NCI-H187 treated with DMSO at 0.1 percent for 48 hours (cell line): ENCODE results near the gene RETNLB.

Experiments
- DNase-seq: peaks from one replicate; lab custom pipeline; 2025; lab: John Stamatoyannopoulos, UW

Gene RETNLB, protein sequence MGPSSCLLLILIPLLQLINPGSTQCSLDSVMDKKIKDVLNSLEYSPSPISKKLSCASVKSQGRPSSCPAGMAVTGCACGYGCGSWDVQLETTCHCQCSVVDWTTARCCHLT

DNA sequence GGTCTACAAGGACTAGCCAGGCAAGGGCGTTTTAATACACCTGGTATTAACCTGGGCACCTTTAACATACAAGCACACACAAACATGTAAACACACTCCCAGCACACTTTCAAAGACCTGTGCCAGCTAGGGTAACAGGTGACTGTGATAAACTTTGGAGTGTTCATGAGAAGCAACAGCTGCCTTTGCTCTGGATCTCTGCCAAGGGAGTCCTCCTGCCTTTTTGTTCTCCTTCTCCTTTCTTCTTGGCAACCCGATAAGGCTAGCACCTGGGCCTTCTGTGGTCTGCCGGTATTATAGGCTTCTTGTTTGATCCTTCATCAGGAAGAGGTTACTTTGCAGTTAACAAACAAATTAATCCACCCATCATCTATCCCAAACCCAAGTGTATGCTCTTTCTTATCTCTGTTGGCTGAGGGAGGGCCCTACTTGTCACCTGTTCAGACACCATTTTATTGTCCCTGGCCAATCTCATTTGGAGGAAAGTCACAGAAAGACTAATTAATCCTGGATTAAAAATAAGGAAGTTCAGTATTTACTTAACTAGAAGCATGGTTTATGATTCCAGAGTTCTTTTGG lies at the start of gene RETNLB:
Gene RETNLB, minus strand, starts transcription at position 7 of the 579 bp plus-strand sequence. CDS start 225 bp downstream, outside the sequence.
- DNase-seq = peak; percentile 58

DNA sequence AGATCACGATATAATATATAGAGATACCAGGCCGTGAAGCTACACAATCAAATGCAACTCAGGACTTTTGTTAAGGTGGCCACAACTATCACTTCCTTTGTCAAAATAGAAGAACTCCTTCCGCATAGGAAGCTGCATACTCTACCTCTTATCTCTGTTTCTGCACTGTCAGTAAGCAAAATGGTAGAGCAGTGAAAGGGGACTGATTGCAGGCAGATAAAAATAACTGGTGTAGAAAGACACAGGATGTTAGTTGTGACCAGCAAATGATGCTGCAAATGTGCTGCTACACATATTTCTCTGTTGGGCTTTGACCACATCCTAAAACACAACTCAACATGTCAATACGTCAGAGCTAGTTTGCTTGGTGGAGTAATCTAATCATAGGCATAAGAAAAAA lies 49.1 kb upstream of the RETNLB start:
- no peak for DNase-seq

DNA sequence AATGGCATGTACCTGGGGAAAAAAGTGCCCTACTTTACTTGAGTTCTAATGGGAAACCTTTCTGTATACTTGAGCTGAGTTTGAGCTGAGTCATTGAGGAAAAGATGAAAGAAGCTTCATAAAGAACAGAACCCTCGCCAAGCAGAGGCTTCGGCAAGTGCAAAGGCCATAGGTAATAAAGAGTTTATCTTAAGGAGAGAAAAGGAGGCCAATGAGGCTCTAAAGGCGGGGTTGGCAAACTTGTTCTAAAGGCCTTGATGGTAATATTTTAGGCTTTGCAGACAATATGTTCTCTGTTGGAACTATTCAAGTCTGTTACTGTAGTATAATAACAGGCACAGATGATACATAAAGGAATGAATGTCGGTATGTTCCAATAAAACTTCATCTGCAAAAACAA lies 47.8 kb upstream of the RETNLB start:
- no peak for DNase-seq

DNA sequence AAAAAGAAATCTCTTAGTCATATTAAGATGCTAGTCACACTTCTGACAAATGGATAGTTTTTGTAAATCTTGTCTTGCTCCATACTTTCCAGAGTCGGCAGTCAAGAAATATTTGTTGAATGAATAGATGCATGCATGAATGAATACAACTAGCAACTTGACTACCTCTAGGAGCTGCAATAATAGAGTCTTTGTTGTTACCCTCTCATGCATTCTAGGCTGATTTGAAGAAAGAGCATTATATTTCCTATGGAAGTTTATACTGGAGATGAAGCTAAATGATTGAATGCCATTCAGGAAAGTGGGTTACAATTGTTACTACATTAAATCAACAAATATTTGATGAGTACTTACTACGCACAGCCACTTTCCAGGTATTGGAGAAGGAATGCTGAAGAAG lies 47.2 kb upstream of the RETNLB start:
- DNase-seq = no peak

DNA sequence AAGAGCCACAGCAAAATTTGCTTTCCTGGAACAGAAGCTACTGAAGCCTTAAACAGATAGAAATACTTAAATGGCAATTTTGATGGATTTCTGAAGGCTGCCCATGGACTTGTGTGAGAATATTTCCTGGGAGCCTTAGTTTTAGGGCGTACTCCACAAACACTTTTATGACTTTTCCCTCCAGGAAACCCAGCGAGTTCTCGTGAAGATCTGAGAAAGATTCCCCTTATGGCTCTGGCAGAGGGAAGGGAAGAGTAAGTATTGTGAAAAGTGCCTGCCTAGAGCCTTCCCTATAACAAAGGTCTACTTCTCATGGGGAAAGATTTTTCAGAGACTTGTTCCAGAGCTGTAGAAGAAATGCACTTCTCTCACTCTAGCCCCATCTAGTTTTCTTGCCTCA lies 34.3 kb upstream of the RETNLB start:
- DNase-seq = no peak

DNA sequence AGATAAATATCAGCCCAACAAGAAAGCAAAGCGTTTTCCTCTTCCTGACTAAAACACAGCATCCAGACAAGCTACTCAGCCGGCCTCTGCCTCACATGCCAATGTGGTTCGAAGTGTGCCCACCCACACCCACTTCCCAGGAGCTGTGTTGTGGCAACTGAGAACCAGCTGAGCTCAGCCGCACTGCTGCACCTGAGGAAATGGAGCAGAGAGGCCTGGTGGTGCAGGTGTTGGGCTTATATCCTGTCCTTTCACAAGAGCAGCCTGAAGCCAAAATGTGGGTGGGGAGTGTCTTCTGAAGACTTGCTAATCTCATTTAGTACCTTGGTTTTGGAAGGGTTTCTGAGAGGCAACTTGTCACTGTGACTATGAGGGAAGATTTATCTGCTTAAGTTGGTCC lies 23.0 kb upstream of the RETNLB start:
- no peak for DNase-seq

DNA sequence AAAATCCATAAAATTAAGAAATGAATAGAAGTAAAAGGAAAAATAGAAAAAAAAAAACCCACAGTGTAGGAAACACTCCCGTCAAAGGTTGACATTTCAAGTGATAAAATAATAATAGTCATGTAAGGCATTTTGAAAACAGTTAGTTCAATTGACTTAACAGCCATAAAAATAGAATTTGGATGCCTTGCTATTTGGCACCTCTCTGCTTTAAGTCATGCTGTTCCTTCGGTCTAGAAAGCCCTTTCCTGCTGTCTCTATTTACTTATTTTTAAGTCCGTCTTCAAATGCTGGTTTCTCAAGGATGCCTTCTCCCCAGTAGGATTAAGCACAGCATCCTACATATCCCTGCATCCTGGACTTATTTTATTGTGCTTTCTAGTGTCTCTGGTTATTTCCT lies 22.3 kb upstream of the RETNLB start:
- DNase-seq = no peak

DNA sequence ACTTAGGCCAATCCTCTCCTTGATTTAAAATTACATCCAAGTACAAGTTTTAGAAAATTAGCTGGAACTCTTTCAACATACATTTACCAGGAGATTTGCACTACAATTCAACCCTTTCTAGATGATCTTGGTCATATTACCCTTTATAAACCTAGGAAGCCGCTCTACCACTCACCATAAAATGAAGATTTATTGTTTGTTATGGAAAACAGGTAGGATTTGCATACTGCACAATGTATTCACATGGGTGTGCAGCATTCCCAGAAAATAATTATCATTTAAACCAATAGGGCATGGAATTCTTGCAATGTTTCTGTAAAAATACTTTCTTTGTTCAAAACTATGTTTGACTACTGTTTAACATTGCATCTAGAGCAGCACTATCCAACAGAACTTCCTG lies 18.4 kb upstream of the RETNLB start:
- no peak for DNase-seq

DNA sequence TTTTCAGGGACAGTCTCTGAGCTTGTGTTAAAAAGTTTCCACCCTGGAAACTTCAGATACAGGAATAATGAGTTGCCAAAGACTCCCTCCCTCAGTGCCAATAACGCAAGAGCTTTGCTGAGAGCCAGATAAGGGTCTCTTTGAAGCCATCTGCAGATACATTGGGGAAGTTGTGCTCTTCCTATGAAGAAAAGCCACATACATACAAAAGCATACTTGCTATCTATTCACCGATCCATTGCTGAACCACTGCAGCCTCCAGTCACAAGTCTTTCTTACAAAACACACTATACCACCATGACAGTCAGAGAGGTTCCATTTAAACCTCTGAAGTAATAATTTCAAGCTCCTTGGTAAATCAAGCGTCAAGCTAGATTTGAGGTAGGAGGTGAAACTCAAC lies 10.0 kb upstream of the RETNLB start:
- DNase-seq = no peak

DNA sequence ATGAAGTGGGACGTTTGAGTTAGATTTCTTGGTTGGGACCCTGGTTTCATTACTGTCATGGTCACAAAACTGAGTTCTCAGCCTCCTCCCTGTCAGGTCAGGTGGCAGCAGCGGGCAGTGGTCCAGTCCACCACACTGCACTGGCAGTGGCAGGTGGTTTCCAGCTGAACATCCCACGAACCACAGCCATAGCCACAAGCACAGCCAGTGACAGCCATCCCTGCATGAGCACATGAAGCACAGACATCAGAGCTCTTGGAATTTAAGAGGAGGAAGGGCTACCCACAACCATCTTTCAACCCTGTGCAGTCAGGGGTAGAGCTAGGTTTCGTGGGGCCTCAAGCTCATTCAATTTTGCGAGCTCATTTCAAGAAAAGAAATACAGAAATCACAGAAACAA lies 1.5 kb downstream of the RETNLB start:
- DNase-seq = no peak

DNA sequence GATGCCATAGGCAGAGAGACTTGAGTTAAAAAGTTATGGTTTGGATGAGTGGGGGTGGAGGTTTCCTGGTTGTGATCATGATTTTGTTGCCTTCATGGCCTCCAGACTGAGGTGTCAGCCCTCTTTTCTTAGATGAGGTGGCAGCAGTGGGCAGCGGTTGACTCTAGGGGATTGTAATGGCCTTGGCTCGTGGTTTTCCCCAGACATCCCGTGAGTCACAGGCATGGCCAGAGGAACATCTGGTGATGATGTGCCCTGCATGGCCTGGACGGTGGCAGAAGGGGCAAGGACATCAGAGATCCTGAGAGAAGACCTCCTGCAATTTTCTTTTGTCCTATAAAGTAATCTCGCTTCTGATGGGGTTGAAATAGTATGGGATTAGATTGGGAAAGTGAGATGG lies 12.4 kb downstream of the RETNLB start:
- DNase-seq = no peak

DNA sequence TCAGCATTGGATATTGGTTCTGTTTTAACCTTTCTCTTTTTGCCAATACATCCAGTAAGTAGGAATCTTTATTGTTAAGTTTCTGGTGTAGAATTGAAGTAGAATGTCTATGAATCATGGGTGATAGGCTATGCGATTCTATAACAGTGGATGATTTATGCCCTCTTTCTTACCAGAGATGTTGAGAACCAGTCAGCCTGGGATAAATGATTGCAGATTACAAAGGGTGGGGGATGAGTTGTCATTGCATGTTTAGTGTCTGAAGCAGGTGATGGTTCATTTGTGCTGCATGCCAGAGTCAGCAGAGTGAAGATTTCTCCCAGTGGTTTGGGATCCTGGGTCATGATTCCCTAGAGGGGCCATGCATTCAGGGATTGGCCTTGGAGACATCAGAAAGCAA lies 14.3 kb downstream of the RETNLB start:
- peak; percentile 35 for DNase-seq

DNA sequence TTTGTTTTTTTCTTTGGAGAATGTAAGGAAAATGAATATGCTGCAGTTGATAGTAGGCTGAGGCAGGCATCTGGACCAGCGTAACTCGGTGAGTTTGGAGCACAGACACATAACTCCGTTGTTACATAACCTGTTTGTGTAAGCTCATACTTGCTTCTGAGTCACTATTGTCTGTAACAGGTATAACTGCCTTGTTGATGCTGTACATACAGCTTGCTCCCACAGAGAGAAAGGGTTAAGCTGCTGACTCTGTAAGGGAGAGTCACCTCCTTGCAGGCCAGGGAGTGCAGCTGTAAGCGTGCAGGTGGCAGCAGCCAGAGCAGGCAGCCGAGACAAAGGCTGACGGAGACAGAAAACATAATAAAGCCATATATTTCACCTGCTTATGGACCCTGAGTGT lies 20.4 kb downstream of the RETNLB start:
- no peak for DNase-seq

DNA sequence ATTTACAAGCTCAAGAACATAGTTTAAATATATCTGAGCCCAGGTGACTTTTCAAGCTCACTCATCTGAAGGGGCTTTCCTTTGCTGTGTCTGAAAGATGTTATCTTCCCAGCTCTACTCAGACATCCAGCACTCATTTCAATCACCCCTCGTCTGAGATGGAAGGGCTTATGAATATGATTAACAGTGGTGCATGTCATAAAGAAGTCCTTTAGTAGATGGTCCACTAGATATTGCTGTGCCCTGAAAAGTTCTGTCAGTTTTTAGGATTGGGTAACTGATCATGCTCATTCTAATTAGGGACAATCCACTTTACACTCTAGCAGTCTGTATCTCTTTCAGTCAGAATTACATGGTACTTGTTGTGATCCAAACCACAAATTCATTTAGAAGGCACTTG lies 28.3 kb downstream of the RETNLB start:
- no peak for DNase-seq

DNA sequence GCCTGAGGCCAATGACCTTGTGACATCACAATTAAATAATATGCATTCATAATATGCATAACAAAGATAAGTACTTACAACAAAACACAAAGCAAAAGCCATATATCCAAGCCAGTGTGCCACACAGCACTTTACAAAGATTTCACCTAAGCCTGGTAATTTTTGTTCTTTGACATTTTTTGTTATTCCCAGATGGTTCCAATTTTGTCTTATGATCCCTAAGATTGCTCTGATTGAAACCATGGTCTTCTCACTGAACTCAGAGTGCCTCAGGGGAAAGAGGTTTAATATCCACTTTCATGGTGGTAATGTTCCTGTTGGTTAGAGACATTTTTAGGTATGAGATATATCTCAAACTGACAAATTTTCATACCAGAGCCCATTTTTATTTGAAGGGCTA lies 29.1 kb downstream of the RETNLB start:
- DNase-seq = no peak

DNA sequence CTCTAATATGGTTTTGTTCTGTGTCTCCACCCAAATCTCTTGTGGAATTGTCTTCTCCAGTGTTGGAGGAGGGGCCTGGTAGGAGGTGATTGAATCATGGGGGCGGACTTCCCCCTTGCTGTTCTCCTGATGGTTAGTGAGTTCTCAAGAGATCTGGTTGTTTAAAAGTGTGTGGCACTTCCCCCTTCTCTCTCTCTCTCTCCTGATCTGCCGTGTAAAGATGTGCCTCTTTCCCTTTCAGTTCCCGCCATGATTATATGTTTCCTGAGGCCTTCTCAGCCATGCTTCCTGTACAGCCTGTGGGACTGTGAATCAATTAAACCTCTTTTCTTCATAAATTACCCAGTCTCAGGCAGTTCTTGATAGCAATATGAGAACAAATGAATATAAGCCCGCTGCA lies 33.1 kb downstream of the RETNLB start:
- no peak for DNase-seq

DNA sequence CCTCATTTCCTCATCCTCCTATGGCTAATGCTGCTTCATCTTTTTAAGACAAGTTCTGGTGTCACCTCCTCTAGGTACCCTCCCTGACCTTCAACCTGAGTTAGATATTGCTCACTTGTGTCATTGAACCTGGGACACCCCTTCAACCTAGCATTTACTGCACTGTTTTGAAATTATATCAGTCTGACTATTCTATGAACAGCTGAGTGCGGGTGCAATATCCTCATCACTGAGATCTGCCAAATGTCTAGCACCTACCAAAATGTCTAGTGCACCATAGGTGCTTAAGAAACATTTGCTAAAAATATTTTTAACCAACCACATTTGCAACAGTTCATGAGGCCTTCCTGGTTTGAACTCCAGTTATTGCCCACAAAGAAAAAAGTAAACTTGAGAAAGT lies 34.5 kb downstream of the RETNLB start:
- DNase-seq = no peak

DNA sequence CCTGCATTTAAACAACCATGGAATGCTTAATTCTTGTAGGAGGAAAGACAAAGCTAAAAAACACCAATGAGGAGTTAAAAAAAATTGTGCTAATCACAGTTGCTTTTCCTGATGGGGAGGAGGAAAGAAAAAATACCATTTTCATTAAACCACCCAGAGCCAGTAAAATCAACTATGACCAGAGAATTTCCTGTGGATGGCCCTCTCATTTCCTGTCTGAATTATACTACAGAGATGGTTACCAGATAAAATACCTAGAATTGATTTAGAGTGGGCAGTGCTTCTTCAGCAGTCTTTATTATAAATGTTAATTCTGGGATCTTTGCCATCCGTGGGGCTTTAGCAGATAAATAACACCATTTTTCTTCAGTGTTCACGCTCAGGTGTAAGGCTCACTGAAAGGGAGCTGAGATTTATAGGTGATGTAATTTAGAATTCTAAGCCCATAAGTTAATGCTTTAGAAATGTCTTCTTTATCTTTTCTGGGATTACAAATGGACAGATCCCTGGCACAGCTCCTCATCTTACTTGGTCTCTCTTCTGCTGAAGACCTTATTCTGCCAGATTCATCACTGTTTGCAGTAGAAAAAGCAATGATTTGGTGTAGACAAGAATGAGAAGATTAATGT lies 37.9 kb downstream of the RETNLB start:
- DNase-seq = no peak

DNA sequence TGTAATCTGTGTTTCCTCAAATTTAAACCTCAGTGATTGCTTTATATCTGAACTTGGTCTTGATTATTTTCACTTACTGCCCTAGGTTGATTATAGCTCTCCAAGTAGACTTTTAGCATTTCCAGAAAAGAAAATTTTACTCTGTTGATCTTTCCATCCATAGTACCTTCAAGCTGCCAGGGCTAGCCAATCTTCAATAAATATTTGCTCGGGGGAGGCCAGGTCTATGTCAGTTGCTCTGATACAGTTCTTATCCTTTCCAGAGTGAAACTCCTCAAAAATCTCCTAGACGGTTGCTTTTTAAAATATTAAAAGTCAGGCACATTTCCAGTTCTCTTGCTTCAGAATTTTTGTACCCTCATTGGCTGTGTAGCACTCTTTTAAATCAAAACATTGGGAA lies 38.8 kb downstream of the RETNLB start:
- DNase-seq = no peak

DNA sequence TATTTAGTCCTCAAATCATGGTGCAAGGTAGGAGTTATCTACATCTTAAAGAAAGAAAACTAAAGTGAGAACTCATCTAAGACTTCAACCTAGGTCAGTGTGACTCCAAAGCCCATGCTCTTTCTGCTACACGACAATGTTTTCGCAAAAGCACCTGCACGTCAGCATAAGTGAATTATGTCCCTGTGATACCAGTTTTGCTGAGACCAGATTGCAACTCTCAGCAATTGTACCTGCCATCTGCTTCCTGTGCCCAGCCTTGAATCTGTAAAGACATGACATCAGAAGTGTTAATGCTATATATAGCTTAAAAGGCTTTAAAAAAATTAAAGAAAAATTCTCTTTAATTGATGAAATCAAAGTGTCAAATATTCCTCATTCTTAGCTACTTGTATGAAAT lies 43.4 kb downstream of the RETNLB start:
- no peak for DNase-seq

DNA sequence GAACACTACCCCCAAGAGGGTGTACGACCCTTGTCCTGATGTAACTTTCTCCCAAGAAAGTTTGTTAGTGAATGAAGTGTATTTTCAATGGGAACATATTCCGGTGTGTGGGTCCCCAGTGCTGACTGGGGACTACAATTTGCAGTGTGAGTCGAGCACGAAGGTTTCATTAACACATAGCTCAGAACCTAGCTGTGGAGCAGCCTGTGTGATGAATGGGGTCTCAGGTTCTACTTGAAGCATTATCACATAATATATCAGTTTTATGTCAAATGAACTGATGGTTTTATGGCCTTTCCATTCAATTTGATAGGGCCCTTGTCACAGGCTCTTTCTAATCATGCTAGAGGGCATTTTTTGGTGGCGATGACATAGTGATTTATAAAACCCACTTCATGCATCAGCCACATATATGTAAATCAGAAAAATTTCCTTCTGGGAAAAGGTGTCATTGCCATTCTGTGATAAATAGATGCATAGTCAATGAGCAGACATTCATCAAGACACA lies 44.1 kb downstream of the RETNLB start:
- DNase-seq = no peak
